ENCODE measurements around the gene MBOAT1. TPM values are rescaled to one million over a fixed set of nuclear protein-coding genes. Genes with fewer than 3 reads are reported as not detected.
"Not testable (repeated sequence)": the region's sequence is repeated elsewhere in the genome, so short reads cannot be mapped to it uniquely, and the experiment has no call there.

Gene MBOAT1
- total RNA-seq, 2 experiments from 2014 or later: 5.4 to 6.4 TPM

DNA sequence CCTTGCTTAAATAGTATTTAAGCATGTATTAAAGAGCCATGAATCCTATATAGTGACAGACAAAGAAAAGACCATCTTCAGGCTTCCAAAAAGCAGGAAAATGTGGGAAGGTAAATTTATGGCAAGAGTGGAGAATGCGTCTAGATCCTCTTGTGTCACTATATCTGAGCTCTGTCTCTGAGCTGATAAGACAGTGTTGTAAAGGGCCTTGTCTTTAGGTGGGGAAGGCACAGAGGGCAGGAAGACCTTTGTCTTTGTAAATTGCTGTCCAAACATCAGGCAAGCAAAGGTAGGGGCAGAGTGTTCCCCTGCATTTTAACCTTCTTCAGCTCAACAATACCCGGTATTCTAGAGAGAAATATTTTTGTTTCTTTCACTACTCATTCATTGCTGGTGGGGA, 33.9 kb upstream of the MBOAT1 start:
- H3K36me3 Mint-ChIP-seq (ENCODE audit: low read depth): no peaks in the 10 kb centered on the region
- no peaks in the 10 kb centered on the region for H3K4me1 Mint-ChIP-seq (ENCODE audit: low read depth)
- DNase-seq (no peak), ATAC-seq (no peak)
- intact Hi-C loops (cut with micrococcal nuclease): no loop called here
- H3K4me3 Mint-ChIP-seq: no peak overlapping the region
- ChIA-PET CTCF (no interaction called here), POLR2A (no interaction called here)
- H3K9me3 Mint-ChIP-seq: no peaks in the 10 kb centered on the region
- H3K27ac Mint-ChIP-seq: no peak overlapping the region
- TF ChIP-seq CTCF (IDR thresholded peaks at IDR 0.05): no peak
- no peaks in the 10 kb centered on the region for H3K27me3 Mint-ChIP-seq

DNA sequence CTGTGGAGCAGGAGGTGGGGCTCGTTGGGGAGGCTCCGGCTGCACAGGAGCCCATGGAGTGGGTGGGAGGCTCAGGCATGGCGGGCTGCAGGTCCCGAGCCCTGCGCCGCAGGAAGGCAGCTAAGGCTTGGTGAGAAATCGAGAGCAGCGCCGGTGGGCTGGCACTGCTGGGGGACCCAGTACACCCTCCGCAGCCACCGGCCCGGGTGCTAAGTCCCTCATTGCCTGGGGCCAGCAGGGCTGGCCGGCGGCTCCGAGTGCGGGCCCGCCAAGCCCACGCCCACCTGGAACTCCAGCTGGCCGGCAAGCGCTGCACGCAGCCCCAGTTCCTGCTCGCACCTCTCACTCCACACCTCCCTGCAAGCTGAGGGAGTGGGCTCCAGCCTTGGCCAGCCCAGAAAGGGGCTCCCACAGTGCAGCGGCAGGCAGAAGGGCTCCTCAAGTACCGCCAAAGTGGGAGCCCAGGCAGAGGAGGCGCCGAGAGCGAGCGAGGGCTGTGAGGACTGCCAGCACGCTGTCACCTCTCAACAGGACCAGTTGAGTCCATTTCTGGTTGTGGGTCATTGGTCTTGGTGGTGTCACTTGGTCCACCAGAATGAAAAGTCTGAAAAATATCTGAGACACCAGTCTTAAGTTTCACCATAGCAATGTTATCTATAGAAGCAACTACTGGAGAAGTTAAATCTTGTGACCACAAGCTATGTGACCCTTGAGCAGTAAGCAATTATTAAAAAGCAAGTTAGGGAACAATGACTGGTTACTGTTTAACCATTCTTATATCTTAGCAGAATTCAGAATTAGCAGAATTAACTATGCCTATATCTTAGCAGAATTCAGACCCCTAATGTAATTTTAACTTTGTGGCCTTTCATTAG, 32.8 kb upstream of the MBOAT1 start:
- CTCF ChIA-PET; POLR2A ChIA-PET; H3K27ac Mint-ChIP-seq; DNase-seq; intact Hi-C loops (cut with micrococcal nuclease); H3K4me1 Mint-ChIP-seq (ENCODE audit: low read depth); H3K27me3 Mint-ChIP-seq; H3K36me3 Mint-ChIP-seq (ENCODE audit: low read depth); H3K4me3 Mint-ChIP-seq; ATAC-seq; H3K9me3 Mint-ChIP-seq: not testable (repeated sequence)

DNA sequence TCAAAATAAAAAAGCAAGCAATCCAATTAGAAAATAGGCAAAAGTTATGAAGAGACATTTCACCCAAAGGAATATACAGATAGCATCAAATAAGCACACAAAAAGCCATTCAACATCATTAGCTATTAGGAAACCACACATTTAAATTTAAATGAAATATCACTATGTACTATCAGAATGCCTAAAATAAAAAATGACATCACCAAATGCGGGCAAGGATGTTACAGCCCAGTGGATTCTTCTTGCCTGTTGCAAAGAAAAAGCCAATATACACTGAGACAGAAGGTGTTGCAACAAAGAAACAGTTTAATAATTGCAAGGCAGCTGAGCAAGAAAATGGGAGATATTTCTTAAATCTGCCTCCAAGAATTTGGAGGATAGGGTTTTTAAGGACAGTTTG, 31.0 kb upstream of the MBOAT1 start:
- no peak for ATAC-seq
- Mint-ChIP-seq H3K27me3 (no peaks in the 10 kb centered on the region), H3K9me3 (no peaks in the 10 kb centered on the region), H3K27ac (no peak overlapping the region), H3K4me1 (ENCODE audit: low read depth) (no peaks in the 10 kb centered on the region), H3K4me3 (no peak overlapping the region), H3K36me3 (ENCODE audit: low read depth) (no peaks in the 10 kb centered on the region)
- CTCF ChIA-PET: interaction anchor here (0.6 kb wide), 1 partner anchor 286 kb away, joined by 3 read pairs; no protein-coding TSS in a partner anchor
- POLR2A ChIA-PET: interaction anchor here (0.6 kb wide), 1 partner anchor 46 kb away, joined by 6 read pairs; no protein-coding TSS in a partner anchor
- no peak for DNase-seq
- intact Hi-C loops (cut with micrococcal nuclease): no loop called here
- TF ChIP-seq CTCF (IDR thresholded peaks at IDR 0.05): no peak

DNA sequence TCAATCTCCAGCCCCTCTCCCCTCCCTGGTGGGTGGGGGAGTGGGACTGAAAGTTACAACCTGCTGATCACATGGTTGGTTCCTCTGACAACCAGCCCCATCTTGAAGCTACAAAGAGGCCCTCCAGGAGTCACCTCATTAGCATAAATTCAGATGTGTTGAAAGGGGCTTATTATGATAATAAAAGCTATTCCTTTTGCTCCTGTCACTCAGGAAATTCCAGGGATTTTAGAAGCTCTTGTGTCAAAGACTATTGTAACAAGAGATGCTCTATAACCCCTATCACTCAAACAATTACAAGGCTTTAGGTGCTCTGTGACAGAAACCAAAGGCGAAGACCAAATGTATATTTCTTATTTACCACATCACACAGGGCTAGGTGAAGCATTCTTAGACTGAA, 30.1 kb upstream of the MBOAT1 start:
- no peaks in the 10 kb centered on the region for H3K36me3 Mint-ChIP-seq (ENCODE audit: low read depth)
- H3K4me1 Mint-ChIP-seq (ENCODE audit: low read depth): peaks cover 4% of the 10 kb centered on the region
- no peaks in the 10 kb centered on the region for H3K9me3 Mint-ChIP-seq
- ATAC-seq (no peak), DNase-seq (no peak)
- no peak for TF ChIP-seq CTCF (IDR thresholded peaks at IDR 0.05)
- H3K4me3 Mint-ChIP-seq: no peak overlapping the region
- POLR2A ChIA-PET: no interaction called here
- intact Hi-C loops (cut with micrococcal nuclease): no loop called here
- CTCF ChIA-PET: interaction anchor here (0.6 kb wide), 1 partner anchor 287 kb away, joined by 3 read pairs; no protein-coding TSS in a partner anchor
- H3K27ac Mint-ChIP-seq: no peak overlapping the region
- H3K27me3 Mint-ChIP-seq: no peaks in the 10 kb centered on the region

- CTCF ChIA-PET: interaction anchor here (0.9 to 1.2 kb wide), 2 partner anchors 17 to 20 kb away, joined by 3 read pairs; no protein-coding TSS in a partner anchor
Observed at GRCh38 chr6:20241102-20241501, 28.8 kb upstream of the MBOAT1 start.

More at GRCh38 chr6:20241102-20241501, 28.8 kb upstream of the MBOAT1 start:
- POLR2A ChIA-PET: no interaction called here
- Mint-ChIP-seq H3K27me3 (no peaks in the 10 kb centered on the region), H3K27ac (no peak overlapping the region), H3K4me1 (ENCODE audit: low read depth) (peaks cover 9% of the 10 kb centered on the region), H3K9me3 (no peaks in the 10 kb centered on the region), H3K36me3 (ENCODE audit: low read depth) (no peaks in the 10 kb centered on the region), H3K4me3 (no peak overlapping the region)
- TF ChIP-seq CTCF (IDR thresholded peaks at IDR 0.05): no peak
- intact Hi-C loops (cut with micrococcal nuclease): no loop called here
- DNase-seq: no peak
- ATAC-seq: no peak
